Calu3 (cell line): ENCODE measurements around the gene CPS1. TPM values are rescaled to one million over a fixed set of nuclear protein-coding genes. Genes with fewer than 3 reads are reported as not detected.

Source experiments
- Bru-seq: library from RNA; stranded (reverse); fragments of 400-500 nt; gene quantifications from one replicate; lab custom pipeline; 2021; lab: Mats Ljungman, UMichigan
- BruChase-seq, 2 experiments: library from RNA; stranded (reverse); fragments of 400-500 nt; gene quantifications; one replicate each; lab custom pipeline; 2021; lab: Mats Ljungman, UMichigan
- BruUV-seq: library from RNA; stranded (reverse); fragments of 400-500 nt; replicated peaks from 2 replicates; lab custom pipeline; 2021; lab: Mats Ljungman, UMichigan
- CTCF ChIA-PET: fragments of 300-600 bp; sonication (Branson Sonifier 250); formaldehyde crosslinking; loops from one replicate; lab custom pipeline; 2022; ENCODE audit warnings: antibody characterized with exemption; lab: Charles Lee
- DNase-seq: peaks from one replicate; pipeline ENCODE4 v3.0.0; 2022
- H3K27ac Mint-ChIP-seq: one replicate; pipeline ENCODE4 v1.8.0; 2022; ENCODE audit warnings: mixed read lengths; ENCODE audit not compliant: unreplicated experiment
- H3K27me3 Mint-ChIP-seq: one replicate; pipeline ENCODE4 v1.8.0; 2022; ENCODE audit warnings: mixed read lengths; ENCODE audit not compliant: unreplicated experiment
- H3K36me3 Mint-ChIP-seq: one replicate; pipeline ENCODE4 v1.8.0; 2022; ENCODE audit warnings: mild to moderate bottlenecking, moderate library complexity, mixed read lengths; ENCODE audit not compliant: insufficient read depth, unreplicated experiment
- H3K4me1 Mint-ChIP-seq: one replicate; pipeline ENCODE4 v1.8.0; 2022; ENCODE audit warnings: mild to moderate bottlenecking, low read depth, mixed read lengths; ENCODE audit not compliant: unreplicated experiment
- H3K4me3 Mint-ChIP-seq: one replicate; pipeline ENCODE4 v1.8.0; 2022; ENCODE audit warnings: mild to moderate bottlenecking, low read depth, moderate library complexity, mixed read lengths; ENCODE audit not compliant: unreplicated experiment
- H3K9me3 Mint-ChIP-seq: one replicate; pipeline ENCODE4 v1.8.0; 2022; ENCODE audit warnings: low read depth, mixed read lengths; ENCODE audit not compliant: unreplicated experiment
- intact Hi-C: fragments of 100-400 bp; cut with micrococcal nuclease; formaldehyde crosslinking; loops from one replicate; pipeline ENCODE4 v1.10.0; 2022; ENCODE audit not compliant: unreplicated experiment
- long read RNA-seq: library from polyadenylated mRNA; stranded (forward); transcript quantifications from one replicate; pipeline ENCODE4 v2.0.0, GENCODE V29; 2022
- total RNA-seq: library from RNA; stranded (reverse); gene quantifications from 2 replicates; pipeline ENCODE4 v1.2.3, GENCODE V29; 2022
- TF ChIP-seq, protein P1 (sequence below): fragments of 200-600 bp; IDR thresholded peaks from one replicate; pipeline ENCODE4 v1.8.0; 2022; ENCODE audit warnings: antibody characterized with exemption; ENCODE audit not compliant: unreplicated experiment

The CPS1 gene
- total RNA-seq (0.80 and 1.1 TPM in 2 replicates), Bru-seq, nascent RNA (percentile 22 among the genes with signal in this experiment), BruChase-seq, experiment 1, labeled RNA remaining after a 6-hour chase (percentile 15 among the genes with signal in this experiment), BruChase-seq, experiment 2, labeled RNA remaining after a 2-hour chase (percentile 10 among the genes with signal in this experiment)
- long read RNA-seq, partial matches to known transcripts: 0 of 1 reads
- long read RNA-seq, other reads (novel, unspliced or antisense): 1 of 1 reads

DNA sequence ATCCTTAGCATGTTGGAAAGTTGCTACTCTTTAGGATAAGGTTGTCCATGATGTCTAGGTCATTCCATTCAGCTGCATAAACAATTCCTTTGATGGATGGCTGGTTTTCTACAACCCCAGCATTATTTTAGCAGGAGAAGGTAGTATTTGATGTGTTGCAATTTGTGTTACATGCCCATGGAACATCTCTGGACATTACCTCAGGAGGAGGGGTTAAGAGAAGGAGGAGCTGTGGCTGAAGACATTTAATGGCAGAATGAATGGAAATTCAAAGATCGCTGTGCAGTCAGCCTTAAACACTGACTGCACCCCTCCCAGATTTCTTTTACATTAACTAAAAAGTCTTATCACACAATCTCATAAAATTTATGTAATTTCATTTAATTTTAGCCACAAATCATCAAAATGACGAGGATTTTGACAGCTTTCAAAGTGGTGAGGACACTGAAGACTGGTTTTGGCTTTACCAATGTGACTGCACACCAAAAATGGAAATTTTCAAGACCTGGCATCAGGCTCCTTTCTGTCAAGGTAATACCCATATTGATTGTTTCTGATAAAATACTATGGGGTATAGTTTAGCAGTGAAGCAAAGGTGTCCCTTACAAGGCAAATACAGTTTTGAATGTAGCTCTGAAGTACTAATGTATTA is at the start of gene CPS1:
Gene CPS1, plus strand, starts transcription at position 271 of the 652 bp plus-strand sequence. Its CDS starts 135 bp downstream, at position 406.
- CTCF ChIA-PET: no interaction called here
- Mint-ChIP-seq H3K27me3 (no peaks in the 10 kb centered on the region), H3K9me3 (no peaks in the 10 kb centered on the region), H3K4me1 (peaks cover 28% of the 10 kb centered on the region), H3K4me3 (no peak within 1 kb of the TSS), H3K27ac (no peak within 1 kb of the TSS), H3K36me3 (no peaks in the 10 kb centered on the region)
- intact Hi-C loops: no loop called here
- TF ChIP-seq, protein P1, sequence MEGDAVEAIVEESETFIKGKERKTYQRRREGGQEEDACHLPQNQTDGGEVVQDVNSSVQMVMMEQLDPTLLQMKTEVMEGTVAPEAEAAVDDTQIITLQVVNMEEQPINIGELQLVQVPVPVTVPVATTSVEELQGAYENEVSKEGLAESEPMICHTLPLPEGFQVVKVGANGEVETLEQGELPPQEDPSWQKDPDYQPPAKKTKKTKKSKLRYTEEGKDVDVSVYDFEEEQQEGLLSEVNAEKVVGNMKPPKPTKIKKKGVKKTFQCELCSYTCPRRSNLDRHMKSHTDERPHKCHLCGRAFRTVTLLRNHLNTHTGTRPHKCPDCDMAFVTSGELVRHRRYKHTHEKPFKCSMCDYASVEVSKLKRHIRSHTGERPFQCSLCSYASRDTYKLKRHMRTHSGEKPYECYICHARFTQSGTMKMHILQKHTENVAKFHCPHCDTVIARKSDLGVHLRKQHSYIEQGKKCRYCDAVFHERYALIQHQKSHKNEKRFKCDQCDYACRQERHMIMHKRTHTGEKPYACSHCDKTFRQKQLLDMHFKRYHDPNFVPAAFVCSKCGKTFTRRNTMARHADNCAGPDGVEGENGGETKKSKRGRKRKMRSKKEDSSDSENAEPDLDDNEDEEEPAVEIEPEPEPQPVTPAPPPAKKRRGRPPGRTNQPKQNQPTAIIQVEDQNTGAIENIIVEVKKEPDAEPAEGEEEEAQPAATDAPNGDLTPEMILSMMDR: no peak
- no peak for DNase-seq
- no TSS peak for BruUV-seq

DNA sequence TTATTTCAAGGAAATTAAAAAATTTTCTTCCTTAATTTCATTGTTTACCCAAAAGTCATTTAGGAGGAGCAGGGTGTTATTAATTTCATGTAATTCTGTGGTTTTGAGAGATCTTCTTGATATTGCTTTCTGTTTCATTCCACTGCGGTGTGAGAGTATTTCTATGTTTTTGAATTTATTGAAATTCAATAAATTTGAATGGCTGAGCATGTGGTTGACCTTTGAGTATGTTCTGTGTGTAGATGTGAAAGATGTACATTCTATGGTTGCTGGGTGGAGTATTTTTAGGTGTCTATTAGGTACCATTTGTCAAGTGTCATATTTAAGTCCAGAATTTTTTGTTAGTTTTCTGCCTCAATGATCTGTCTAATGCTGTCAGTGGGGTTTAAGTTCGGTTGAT is 40.5 kb upstream of the CPS1 start:
- Mint-ChIP-seq H3K9me3 (peaks cover 3% of the 10 kb centered on the region), H3K27ac (no peak overlapping the region), H3K36me3 (no peaks in the 10 kb centered on the region), H3K27me3 (no peaks in the 10 kb centered on the region), H3K4me3 (no peak overlapping the region), H3K4me1 (no peaks in the 10 kb centered on the region)
- CTCF ChIA-PET: no interaction called here
- DNase-seq: no peak
- TF ChIP-seq, protein P1: no peak
- BruUV-seq: no TSS peak
- intact Hi-C loops: no loop called here

DNA sequence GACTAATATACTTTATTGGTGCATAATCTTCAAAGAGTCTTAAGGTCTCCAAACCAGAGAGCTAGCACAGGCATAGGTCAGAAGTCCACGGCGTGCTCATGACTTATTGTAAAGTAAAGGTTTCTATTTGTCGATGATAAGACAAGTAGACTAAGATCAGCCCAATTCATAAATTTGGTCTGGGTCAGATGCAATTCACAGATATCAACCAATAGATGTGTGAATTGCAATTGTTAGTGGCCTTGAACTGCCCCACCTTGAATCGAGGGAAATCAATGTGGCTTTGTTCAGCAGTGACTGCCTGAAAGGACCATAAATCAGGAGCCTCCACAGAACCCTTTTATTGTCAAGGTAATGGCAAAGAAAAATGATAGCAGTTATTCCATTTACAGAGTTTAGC is 39.1 kb upstream of the CPS1 start:
- Mint-ChIP-seq H3K4me1 (no peaks in the 10 kb centered on the region), H3K27ac (no peak overlapping the region), H3K9me3 (peaks cover 3% of the 10 kb centered on the region), H3K4me3 (no peak overlapping the region), H3K36me3 (no peaks in the 10 kb centered on the region), H3K27me3 (no peaks in the 10 kb centered on the region)
- intact Hi-C loops: no loop called here
- TF ChIP-seq, protein P1: no peak
- no peak for DNase-seq
- CTCF ChIA-PET: no interaction called here
- no TSS peak for BruUV-seq

DNA sequence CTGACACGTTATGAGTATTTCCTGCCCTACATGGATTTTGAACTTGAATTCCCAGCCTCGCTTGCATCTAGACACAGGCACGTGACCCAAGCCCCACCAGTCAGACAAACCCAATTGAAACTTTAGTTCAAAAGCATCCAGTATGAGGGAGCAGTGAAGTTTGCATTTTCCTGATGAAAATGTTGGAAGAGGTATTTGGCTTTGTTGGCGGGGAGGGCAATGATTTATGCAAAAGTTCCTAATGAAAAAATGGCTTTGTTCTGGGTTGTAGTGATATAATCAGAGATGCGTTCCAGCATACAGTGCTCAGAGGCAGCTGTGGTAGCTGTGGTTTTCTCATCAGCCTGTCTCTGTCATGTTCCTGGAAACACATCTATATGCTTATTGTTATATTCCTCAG is 36.8 kb upstream of the CPS1 start:
- DNase-seq: no peak
- intact Hi-C loops: no loop called here
- CTCF ChIA-PET: no interaction called here
- no TSS peak for BruUV-seq
- Mint-ChIP-seq H3K27me3 (no peaks in the 10 kb centered on the region), H3K4me3 (no peak overlapping the region), H3K36me3 (no peaks in the 10 kb centered on the region), H3K9me3 (no peaks in the 10 kb centered on the region), H3K27ac (no peak overlapping the region), H3K4me1 (no peaks in the 10 kb centered on the region)
- TF ChIP-seq, protein P1: no peak
